ENCODE results near the gene TUBB1.
A peak's percentile ranks its signal among the peaks of the same experiment; 100 is the strongest.
"Not testable (repeated sequence)": the region's sequence is repeated elsewhere in the genome, so short reads cannot be mapped to it uniquely, and the experiment has no call there.

The TUBB1 gene

DNA sequence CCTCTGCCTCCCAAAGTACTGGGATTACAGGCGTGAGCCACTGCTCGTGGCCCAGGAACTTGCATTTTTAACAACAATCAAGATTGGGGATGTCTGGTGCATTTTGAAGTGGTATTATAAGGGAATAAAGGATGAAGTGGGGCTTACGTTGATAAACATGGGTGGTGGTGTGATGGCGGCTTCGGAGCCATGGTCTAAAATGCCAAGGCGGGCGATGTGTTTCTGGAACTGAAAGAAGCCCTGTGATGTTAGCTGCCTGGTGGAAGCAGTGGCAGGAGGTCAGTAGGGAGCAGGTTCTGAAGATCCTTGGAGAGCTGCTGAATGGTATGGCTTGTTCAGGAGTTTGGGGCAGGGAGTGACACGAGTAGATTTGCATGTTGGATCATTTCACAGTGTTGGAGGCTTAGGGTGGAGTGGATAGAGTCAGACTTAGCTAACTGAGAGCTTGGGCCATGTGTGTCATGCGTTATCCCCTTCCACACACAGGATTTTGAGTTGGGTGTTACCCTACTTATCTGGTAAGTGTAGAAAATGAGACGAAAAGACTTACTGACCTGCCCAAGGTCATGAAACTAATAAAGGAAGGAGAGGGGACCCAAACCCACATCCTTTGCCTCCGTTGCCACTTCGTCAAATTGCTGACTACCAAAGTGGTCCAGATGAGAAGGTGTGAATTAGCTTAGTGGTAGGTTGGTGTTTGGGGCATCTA is 36.7 kb upstream of the TUBB1 start:
- Mint-ChIP-seq H3K27ac (no peak overlapping the region), H3K9me3 (peaks cover 21% of the 10 kb centered on the region)

DNA sequence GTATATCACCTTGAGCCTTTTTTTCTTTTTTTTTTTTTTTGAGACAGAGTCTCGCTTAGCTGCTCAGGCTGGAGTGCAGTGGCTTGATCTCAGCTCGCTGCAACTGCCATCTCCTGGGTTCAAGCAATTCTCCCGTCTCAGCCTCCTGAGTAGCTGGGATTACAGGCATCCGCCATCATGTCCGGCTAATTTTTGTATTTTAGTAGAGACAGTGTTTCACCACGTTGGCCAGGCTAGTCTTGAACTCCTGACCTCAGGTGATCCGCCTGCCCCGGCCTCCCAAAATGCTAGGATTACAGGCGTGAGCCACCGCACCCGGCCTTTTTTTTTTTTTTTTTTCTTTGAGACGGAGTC is 36.1 kb upstream of the TUBB1 start:
- Mint-ChIP-seq H3K9me3 (peaks cover 17% of the 10 kb centered on the region), H3K4me1 (peaks cover 50% of the 10 kb centered on the region), H3K36me3 (ENCODE audit: low read depth) (peaks cover 30% of the 10 kb centered on the region)
- H3K4me3 Mint-ChIP-seq; DNase-seq; H3K27ac Mint-ChIP-seq; H3K27me3 Mint-ChIP-seq (ENCODE audit: low read depth, poor library complexity): not testable (repeated sequence)

More for the DNA sequence above, 36.7 kb upstream of the TUBB1 start:
- TF ChIP-seq, protein P1, sequence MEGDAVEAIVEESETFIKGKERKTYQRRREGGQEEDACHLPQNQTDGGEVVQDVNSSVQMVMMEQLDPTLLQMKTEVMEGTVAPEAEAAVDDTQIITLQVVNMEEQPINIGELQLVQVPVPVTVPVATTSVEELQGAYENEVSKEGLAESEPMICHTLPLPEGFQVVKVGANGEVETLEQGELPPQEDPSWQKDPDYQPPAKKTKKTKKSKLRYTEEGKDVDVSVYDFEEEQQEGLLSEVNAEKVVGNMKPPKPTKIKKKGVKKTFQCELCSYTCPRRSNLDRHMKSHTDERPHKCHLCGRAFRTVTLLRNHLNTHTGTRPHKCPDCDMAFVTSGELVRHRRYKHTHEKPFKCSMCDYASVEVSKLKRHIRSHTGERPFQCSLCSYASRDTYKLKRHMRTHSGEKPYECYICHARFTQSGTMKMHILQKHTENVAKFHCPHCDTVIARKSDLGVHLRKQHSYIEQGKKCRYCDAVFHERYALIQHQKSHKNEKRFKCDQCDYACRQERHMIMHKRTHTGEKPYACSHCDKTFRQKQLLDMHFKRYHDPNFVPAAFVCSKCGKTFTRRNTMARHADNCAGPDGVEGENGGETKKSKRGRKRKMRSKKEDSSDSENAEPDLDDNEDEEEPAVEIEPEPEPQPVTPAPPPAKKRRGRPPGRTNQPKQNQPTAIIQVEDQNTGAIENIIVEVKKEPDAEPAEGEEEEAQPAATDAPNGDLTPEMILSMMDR (IDR thresholded peaks at IDR 0.05): no peak
- Mint-ChIP-seq H3K36me3 (ENCODE audit: low read depth) (peaks cover 25% of the 10 kb centered on the region), H3K27me3 (ENCODE audit: low read depth, poor library complexity) (peaks cover 3% of the 10 kb centered on the region), H3K4me1 (peaks cover 50% of the 10 kb centered on the region), H3K4me3 (peak overlapping the region; percentile 89)
- no peak for DNase-seq

DNA sequence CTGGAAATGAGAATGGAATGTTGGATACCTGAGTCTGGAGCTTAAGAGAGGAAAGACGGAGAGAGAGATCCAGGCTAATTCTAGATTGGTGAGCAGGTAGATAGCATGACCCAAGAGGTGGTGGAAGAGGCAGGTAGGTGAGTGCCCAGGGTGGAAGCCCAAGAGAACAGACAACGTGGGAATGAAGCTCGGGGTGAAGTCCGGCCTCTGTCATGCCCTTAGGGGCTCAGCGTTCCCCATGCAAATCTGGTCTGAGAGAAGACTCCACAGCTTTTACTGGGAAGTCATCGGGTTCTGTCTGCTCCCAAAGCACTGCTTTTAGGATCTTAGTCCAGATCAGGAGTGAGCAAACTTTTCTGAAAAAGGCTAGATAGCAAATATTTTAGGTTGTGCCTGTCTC is 34.5 kb upstream of the TUBB1 start:
- no peak for DNase-seq
- TF ChIP-seq, protein P1 (IDR thresholded peaks at IDR 0.05): no peak
- H3K9me3 Mint-ChIP-seq: peaks cover 6% of the 10 kb centered on the region
- H3K27me3 Mint-ChIP-seq (ENCODE audit: low read depth, poor library complexity): peaks cover 3% of the 10 kb centered on the region
- peak overlapping the region; percentile 35 for H3K4me3 Mint-ChIP-seq
- H3K36me3 Mint-ChIP-seq (ENCODE audit: low read depth): peaks cover 43% of the 10 kb centered on the region
- H3K4me1 Mint-ChIP-seq: peaks cover 45% of the 10 kb centered on the region
- peak overlapping the region; percentile 16 for H3K27ac Mint-ChIP-seq

DNA sequence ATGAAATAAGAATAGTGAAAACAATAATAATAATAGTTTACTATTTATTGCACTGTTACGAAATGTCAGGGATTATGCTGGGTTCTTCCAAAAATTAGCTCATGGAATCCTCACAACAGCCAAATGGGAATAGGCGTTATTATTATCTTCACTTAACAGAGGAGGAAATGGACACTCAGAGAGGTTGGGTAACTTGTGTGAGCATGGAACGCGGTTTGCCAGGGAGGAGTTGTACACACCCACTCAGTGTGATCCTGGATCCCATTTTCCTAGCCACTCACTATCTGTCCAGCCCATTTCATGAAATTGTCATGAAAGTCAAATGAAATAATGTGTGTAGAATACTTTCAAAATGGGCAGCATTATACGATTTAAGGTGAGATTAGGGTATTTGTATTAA is 33.6 kb upstream of the TUBB1 start:
- no peak overlapping the region for H3K27ac Mint-ChIP-seq

DNA sequence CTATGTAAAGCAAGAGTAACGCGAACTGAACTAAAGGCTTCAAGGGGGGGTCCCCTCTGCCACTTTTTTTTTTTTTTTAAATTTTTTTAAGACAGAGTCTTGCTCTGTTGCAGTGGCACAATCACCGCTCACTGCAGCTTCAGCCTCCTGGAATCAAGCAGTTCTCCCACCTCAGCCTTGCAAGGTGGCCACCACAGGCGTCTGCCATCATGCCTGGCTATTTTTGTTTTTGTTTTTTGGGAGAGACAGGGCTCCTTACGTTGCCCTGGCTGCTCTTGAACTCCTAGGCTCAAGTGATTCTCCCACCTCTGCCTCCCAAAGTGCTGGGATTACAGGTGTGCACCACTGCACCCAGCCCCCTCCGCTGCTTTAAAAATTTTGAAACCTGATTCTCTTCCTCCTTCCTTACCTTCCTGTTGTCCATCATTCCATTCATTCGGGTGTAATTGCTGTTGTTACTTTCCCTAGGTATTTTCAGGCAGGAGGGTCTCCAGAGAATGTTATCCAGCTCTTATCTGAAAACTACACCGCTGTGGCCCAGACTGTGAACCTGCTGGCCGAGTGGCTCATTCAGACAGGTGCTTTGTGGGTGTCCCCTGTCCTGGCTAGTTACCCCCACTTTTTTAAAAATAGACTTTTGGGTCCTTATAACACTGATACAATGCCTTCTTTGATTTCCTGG is 32.8 kb upstream of the TUBB1 start:
- Mint-ChIP-seq H3K27ac (peak overlapping the region; percentile 63), H3K9me3 (no peaks in the 10 kb centered on the region), H3K27me3 (ENCODE audit: low read depth, poor library complexity) (no peaks in the 10 kb centered on the region), H3K4me1 (peaks cover 45% of the 10 kb centered on the region), H3K4me3 (no peak overlapping the region), H3K36me3 (ENCODE audit: low read depth) (peaks cover 57% of the 10 kb centered on the region)
- no peak for DNase-seq
- TF ChIP-seq, protein P1 (IDR thresholded peaks at IDR 0.05): no peak

More for the DNA sequence above, 33.6 kb upstream of the TUBB1 start:
- no peak for DNase-seq
- TF ChIP-seq, protein P1 (IDR thresholded peaks at IDR 0.05): no peak
- Mint-ChIP-seq H3K4me1 (peaks cover 45% of the 10 kb centered on the region), H3K9me3 (peaks cover 2% of the 10 kb centered on the region), H3K27me3 (ENCODE audit: low read depth, poor library complexity) (no peaks in the 10 kb centered on the region), H3K4me3 (no peak overlapping the region), H3K36me3 (ENCODE audit: low read depth) (peaks cover 49% of the 10 kb centered on the region)

DNA sequence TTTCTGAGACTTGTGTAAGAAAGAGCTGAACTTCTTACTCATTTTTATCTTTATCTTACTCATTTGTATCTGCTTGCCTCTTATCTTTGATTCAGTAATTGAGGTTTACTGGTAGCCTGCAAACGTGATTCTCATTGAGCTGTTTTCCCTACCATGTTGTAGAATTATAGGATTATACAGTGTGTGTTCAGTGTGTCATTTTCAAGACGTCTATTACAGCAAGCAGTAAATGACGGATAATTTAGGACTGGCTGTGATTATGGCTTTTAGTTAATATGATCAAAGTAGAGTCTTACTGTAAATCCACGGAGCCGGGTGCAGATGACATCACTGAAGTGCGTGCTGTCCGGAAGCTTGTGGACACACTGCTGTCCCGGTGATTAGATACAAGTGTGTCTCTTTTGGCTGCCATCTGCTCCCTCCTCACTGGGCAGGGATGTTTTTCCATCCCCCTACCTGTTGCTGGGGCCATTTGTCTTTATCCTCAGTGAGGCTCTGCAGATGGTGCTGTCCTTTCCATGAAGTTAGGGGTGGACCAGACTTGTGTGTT is 32.2 kb upstream of the TUBB1 start:
- TF ChIP-seq, protein P1 (IDR thresholded peaks at IDR 0.05): no peak
- Mint-ChIP-seq H3K27ac (no peak overlapping the region), H3K27me3 (ENCODE audit: low read depth, poor library complexity) (no peaks in the 10 kb centered on the region), H3K9me3 (no peaks in the 10 kb centered on the region), H3K36me3 (ENCODE audit: low read depth) (peaks cover 62% of the 10 kb centered on the region), H3K4me3 (no peak overlapping the region), H3K4me1 (peaks cover 41% of the 10 kb centered on the region)
- no peak for DNase-seq
